Esophagus squamous epithelium (tissue), 4 donors: Measurements from ENCODE around the gene ITGA6.

Experiments
- CTCF ChIP-seq, 6 experiments: fragments of 450-650 bp in 4 of 6; fragments of 200-600 bp in 2 of 6; sonication (generic) in 2 of 6; IDR thresholded peaks; one replicate each; pipeline ENCODE4 v1.5.1; 2016 to 2019; ENCODE audit warnings: antibody characterized with exemption in 6 of 6, mild to moderate bottlenecking in 4 of 6, moderate library complexity in 4 of 6
- POLR2A ChIP-seq, 4 donors: fragments of 450-650 bp; IDR thresholded peaks; one replicate each; pipeline ENCODE4 v1.6.1; 2017; ENCODE audit warnings: antibody characterized with exemption in 4 of 4, mild to moderate bottlenecking in 4 of 4, moderate library complexity in 3 of 4

GRCh38 chr2:172440795-172441194 lies 13.4 kb downstream of the ITGA6 start:
- TF ChIP-seq CTCF (IDR thresholded peaks at IDR 0.05) (no peak), POLR2A (IDR thresholded peaks at IDR 0.05) (no peak)
